HepG2 (cell line): ENCODE data around the gene ZCCHC8. TPM values are rescaled to one million over a fixed set of nuclear protein-coding genes. Genes with fewer than 3 reads are reported as not detected.

Experiments
- HDAC2 ChIP-seq: sonication (generic); formaldehyde crosslinking; IDR thresholded peaks from 2 replicates; pipeline ENCODE4 v1.4.0; 2020; ENCODE audit warnings: missing genetic modification reagents
- MAZ ChIP-seq, 2 experiments: sonication (generic) in 1 of 2; formaldehyde crosslinking in 1 of 2; IDR thresholded peaks; 2 replicates each; pipeline versions ENCODE4 v1.5.0 to v1.6.1; 2012 to 2020; ENCODE audit warnings: low read depth in 2 of 2, mild to moderate bottlenecking in 2 of 2, borderline replicate concordance in 1 of 2, improper control_type of control experiment in 1 of 2, low read length in 1 of 2, missing genetic modification reagents in 1 of 2, moderate library complexity in 1 of 2
- MIXL1 ChIP-seq: IDR thresholded peaks from 2 replicates; pipeline ENCODE4 v1.6.1; 2016
- REST ChIP-seq, 2 experiments: IDR thresholded peaks; 2 replicates each; pipeline ENCODE4 v1.6.1; 2011 to 2012; ENCODE audit warnings: low read length in 2 of 2, borderline replicate concordance in 1 of 2, low read depth in 1 of 2, mild to moderate bottlenecking in 1 of 2, moderate library complexity in 1 of 2
- RFXAP ChIP-seq: sonication (generic); formaldehyde crosslinking; IDR thresholded peaks from 2 replicates; pipeline ENCODE4 v1.4.0; 2020; ENCODE audit warnings: missing genetic modification reagents, borderline replicate concordance
- SRSF4 ChIP-seq: fragments of 200-400 bp; formaldehyde crosslinking; IDR thresholded peaks from one replicate; pipeline ENCODE4 v1.6.1; 2018; ENCODE audit warnings: mild to moderate bottlenecking, low read depth, low read length, moderate library complexity; ENCODE audit not compliant: poor library complexity, severe bottlenecking
- TEAD2 ChIP-seq: sonication (generic); formaldehyde crosslinking; IDR thresholded peaks from 2 replicates; pipeline ENCODE4 v1.9.0; 2021; ENCODE audit warnings: missing genetic modification reagents
- TMF1 ChIP-seq: sonication (generic); formaldehyde crosslinking; IDR thresholded peaks from 2 replicates; pipeline ENCODE4 v1.8.1; 2022; ENCODE audit warnings: low read depth, missing genetic modification reagents
- TRIM24 ChIP-seq: sonication (generic); formaldehyde crosslinking; IDR thresholded peaks from 2 replicates; pipeline ENCODE4 v1.8.0; 2022; ENCODE audit warnings: mild to moderate bottlenecking, missing genetic modification reagents
- ZBTB4 ChIP-seq: sonication (generic); formaldehyde crosslinking; IDR thresholded peaks from 2 replicates; pipeline ENCODE4 v1.4.0; 2020; ENCODE audit warnings: missing genetic modification reagents, mild to moderate bottlenecking, borderline replicate concordance
- ZNF30 ChIP-seq: sonication (generic); formaldehyde crosslinking; IDR thresholded peaks from 2 replicates; pipeline ENCODE4 v1.5.0; 2020; ENCODE audit warnings: mild to moderate bottlenecking, missing genetic modification reagents
- ZNF678 ChIP-seq: sonication (generic); formaldehyde crosslinking; IDR thresholded peaks from 2 replicates; pipeline ENCODE4 v1.4.0; 2020; ENCODE audit warnings: mild to moderate bottlenecking, missing genetic modification reagents
- ZNF776 ChIP-seq: sonication (generic); formaldehyde crosslinking; IDR thresholded peaks from 2 replicates; pipeline ENCODE4 v1.4.0; 2020; ENCODE audit warnings: mild to moderate bottlenecking, missing genetic modification reagents
- ZNF790 ChIP-seq: sonication (generic); formaldehyde crosslinking; IDR thresholded peaks from 2 replicates; pipeline ENCODE4 v1.8.0; 2022; ENCODE audit warnings: missing genetic modification reagents, mild to moderate bottlenecking, borderline replicate concordance
- polyA plus RNA-seq, 8 experiments: library from polyadenylated mRNA; depleted of rRNA in 3 of 8; stranded (reverse) in 7 of 8; unstranded in 1 of 8; fragments of >200 nt; fragmentation: Illumina TruSeq in 4 of 8; extraction: Trizol in 4 of 8; gene quantifications; 2 replicates each; pipeline versions ENCODE4 v1.2.1 to v1.2.3, GENCODE V29; 2011 to 2016; ENCODE audit warnings: low read depth in 4 of 8, missing spikeins in 1 of 8, mixed read lengths in 1 of 8; ENCODE audit not compliant: insufficient read depth in 1 of 8
- total RNA-seq, 5 experiments: library from RNA; depleted of rRNA; stranded (reverse); fragments of >200 nt; fragmentation: Illumina TruSeq; extraction: Trizol; gene quantifications; 2 replicates each; pipeline ENCODE4 v1.2.3, GENCODE V29; 2016; ENCODE audit warnings: low read depth in 1 of 5
- TF ChIP-seq, protein P1 (sequence below): sonication (generic); formaldehyde crosslinking; IDR thresholded peaks from 2 replicates; pipeline ENCODE4 v1.4.0; 2020; ENCODE audit warnings: missing genetic modification reagents

Gene ZCCHC8
- total and polyA plus RNA-seq, 2 of the 13 experiments (the other 11 are each of a cell fraction or from before 2014, with no cell fraction given), result 18.6 to 20.9 TPM

DNA sequence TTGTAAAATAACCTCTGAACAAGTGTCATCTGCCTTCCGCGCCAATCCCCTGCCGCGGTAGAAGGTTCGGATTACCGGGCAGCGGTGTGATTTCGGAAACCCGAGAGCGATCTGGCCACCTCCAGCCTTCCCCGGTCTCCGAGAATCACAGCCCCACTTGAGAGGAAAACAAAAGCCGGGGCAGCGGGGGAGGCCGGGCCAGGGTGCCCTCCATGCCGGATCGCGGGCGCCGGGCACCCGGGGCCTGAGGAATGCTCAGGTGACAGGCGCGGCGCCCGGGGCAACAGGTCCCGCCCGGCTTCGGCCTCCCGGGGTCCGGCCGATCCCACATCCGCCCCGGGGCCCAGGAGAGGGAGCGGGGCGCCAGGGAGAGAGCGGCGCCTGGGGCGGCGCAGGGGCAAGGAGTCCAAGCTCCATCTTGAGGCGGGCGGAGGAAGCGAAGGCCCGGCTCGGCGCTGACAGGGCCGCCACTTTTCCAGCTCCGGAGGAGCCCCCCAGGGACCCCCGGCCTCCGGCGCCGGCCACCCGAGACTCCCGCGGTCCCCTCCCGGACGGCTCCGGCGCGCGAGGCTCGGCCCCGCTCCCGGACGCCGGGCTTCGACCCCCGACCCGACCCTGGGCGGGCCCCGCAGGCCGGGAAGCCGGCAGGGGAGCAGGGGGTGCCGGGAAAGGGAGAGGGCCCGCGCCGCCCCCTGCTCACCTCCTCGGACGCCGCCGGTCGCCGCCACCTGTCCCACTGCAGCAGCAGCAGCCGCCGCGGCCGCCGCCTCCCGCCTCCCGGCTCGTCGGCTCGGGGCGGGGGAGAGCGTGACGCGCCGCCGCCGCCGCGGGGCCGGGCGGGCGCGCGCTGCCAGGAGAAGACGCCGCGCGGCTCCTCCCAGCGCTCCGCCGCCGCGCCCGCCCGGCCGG, 78.7 kb downstream of the ZCCHC8 start, which contains the start of gene CLIP1 (continued):
- TF ChIP-seq ZBTB4, result no peak
- TF ChIP-seq TRIM24 (CRISPR knock-in tag), result no peak
- TF ChIP-seq ZNF776 (CRISPR knock-in tag), result 0 out of 2 replicates have a peak, but pooled peaks have one; percentile 24
- no peak for TF ChIP-seq ZNF30 (CRISPR knock-in tag)
- no peak for TF ChIP-seq SRSF4
- no peak for TF ChIP-seq TEAD2 (CRISPR knock-in tag)
- TF ChIP-seq MAZ (IDR thresholded peaks at IDR 0.05; ENCODE audit: borderline replicate concordance, low read depth, low read length), result no peak; the same call in 1 of the 2 replicates
- TF ChIP-seq MAZ (CRISPR knock-in tag; IDR thresholded peaks at IDR 0.05; ENCODE audit: low read depth), result peak; percentile 51; the same call in 1 of the 2 replicates
- no peak for TF ChIP-seq ZNF790 (CRISPR knock-in tag)
- no peak for TF ChIP-seq MIXL1
- no peak for TF ChIP-seq HDAC2 (CRISPR knock-in tag)
- TF ChIP-seq RFXAP (CRISPR knock-in tag), result no peak
- TF ChIP-seq, protein P1, sequence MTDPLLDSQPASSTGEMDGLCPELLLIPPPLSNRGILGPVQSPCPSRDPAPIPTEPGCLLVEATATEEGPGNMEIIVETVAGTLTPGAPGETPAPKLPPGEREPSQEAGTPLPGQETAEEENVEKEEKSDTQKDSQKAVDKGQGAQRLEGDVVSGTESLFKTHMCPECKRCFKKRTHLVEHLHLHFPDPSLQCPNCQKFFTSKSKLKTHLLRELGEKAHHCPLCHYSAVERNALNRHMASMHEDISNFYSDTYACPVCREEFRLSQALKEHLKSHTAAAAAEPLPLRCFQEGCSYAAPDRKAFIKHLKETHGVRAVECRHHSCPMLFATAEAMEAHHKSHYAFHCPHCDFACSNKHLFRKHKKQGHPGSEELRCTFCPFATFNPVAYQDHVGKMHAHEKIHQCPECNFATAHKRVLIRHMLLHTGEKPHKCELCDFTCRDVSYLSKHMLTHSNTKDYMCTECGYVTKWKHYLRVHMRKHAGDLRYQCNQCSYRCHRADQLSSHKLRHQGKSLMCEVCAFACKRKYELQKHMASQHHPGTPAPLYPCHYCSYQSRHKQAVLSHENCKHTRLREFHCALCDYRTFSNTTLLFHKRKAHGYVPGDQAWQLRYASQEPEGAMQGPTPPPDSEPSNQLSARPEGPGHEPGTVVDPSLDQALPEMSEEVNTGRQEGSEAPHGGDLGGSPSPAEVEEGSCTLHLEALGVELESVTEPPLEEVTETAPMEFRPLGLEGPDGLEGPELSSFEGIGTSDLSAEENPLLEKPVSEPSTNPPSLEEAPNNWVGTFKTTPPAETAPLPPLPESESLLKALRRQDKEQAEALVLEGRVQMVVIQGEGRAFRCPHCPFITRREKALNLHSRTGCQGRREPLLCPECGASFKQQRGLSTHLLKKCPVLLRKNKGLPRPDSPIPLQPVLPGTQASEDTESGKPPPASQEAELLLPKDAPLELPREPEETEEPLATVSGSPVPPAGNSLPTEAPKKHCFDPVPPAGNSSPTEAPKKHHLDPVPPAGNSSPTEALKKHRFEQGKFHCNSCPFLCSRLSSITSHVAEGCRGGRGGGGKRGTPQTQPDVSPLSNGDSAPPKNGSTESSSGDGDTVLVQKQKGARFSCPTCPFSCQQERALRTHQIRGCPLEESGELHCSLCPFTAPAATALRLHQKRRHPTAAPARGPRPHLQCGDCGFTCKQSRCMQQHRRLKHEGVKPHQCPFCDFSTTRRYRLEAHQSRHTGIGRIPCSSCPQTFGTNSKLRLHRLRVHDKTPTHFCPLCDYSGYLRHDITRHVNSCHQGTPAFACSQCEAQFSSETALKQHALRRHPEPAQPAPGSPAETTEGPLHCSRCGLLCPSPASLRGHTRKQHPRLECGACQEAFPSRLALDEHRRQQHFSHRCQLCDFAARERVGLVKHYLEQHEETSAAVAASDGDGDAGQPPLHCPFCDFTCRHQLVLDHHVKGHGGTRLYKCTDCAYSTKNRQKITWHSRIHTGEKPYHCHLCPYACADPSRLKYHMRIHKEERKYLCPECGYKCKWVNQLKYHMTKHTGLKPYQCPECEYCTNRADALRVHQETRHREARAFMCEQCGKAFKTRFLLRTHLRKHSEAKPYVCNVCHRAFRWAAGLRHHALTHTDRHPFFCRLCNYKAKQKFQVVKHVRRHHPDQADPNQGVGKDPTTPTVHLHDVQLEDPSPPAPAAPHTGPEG (CRISPR knock-in tag), result no peak
- TF ChIP-seq ZNF678 (CRISPR knock-in tag), result no peak
- TF ChIP-seq TMF1 (CRISPR knock-in tag), result no peak; the same call in 1 of the 2 replicates
- no peak for TF ChIP-seq REST (IDR thresholded peaks at IDR 0.05; ENCODE audit: borderline replicate concordance in 1 of 2, low read depth in 1 of 2, low read length in 2 of 2)
